HS-27A (cell line): ENCODE data around the gene C5.

Experiments
- DNase-seq: peaks from one replicate; pipeline ENCODE4 v3.0.0-alpha.2; 2012; ENCODE audit warnings: low read depth, missing footprints

The C5 gene

GRCh38 chr9:120923620-120924328, 126.3 kb downstream of the C5 start:
- DNase-seq, result no peak

GRCh38 chr9:120922404-120923195, 127.5 kb downstream of the C5 start:
- DNase-seq, result no peak

GRCh38 chr9:120921661-120922181, 128.4 kb downstream of the C5 start:
- no peak for DNase-seq

GRCh38 chr9:120920806-120921178, 129.3 kb downstream of the C5 start:
- no peak for DNase-seq

- DNase-seq, result no peak
Measured at GRCh38 chr9:120919843-120920805, 130.0 kb downstream of the C5 start.

- no peak for DNase-seq
Measured at GRCh38 chr9:120918931-120919842, 130.9 kb downstream of the C5 start.

GRCh38 chr9:120917929-120918762, 131.9 kb downstream of the C5 start:
- no peak for DNase-seq

GRCh38 chr9:120916991-120917880, 132.8 kb downstream of the C5 start:
- DNase-seq, result no peak

GRCh38 chr9:120916588-120916987, 133.5 kb downstream of the C5 start:
- no peak for DNase-seq

GRCh38 chr9:120915854-120916470, 134.1 kb downstream of the C5 start:
- no peak for DNase-seq

GRCh38 chr9:120914953-120915352, 135.1 kb downstream of the C5 start:
- no peak for DNase-seq

- no peak for DNase-seq
Measured at GRCh38 chr9:120914396-120914795, 135.7 kb downstream of the C5 start.

- DNase-seq, result no peak
Measured at GRCh38 chr9:120913647-120914264, 136.3 kb downstream of the C5 start.

GRCh38 chr9:120912958-120913646, 137.0 kb downstream of the C5 start:
- no peak for DNase-seq

- DNase-seq, result no peak
Measured at GRCh38 chr9:120911295-120911837, 138.7 kb downstream of the C5 start.

- DNase-seq, result no peak
Measured at GRCh38 chr9:120910643-120911042, 139.4 kb downstream of the C5 start.

- DNase-seq, result no peak
Measured at GRCh38 chr9:120909904-120910303, 140.2 kb downstream of the C5 start.
